Activated CD4-positive, alpha-beta memory T cell treated with anti-CD3 and anti-CD28 coated beads for 36 hours (primary cell): ENCODE measurements around the gene DCLK2. TPM values are rescaled to one million over a fixed set of nuclear protein-coding genes. Genes with fewer than 3 reads are reported as not detected.
"Not testable (repeated sequence)": the region's sequence is repeated elsewhere in the genome, so short reads cannot be mapped to it uniquely, and the experiment has no call there.

Source experiments
- CTCF ChIA-PET: fragments of 350-600 bp; sonication (Branson Sonifier 250); formaldehyde crosslinking; loops from one replicate; lab custom pipeline; 2021; ENCODE audit warnings: antibody characterized with exemption, inconsistent platforms; lab: Charles Lee
- POLR2A ChIA-PET: fragments of 350-600 bp; sonication (Branson Sonifier 250); formaldehyde crosslinking; loops from one replicate; lab custom pipeline; 2021; ENCODE audit warnings: antibody characterized with exemption; lab: Charles Lee
- DNase-seq: peaks from one replicate; pipeline ENCODE4 v3.0.0-alpha.2; 2020
- H3K27ac Mint-ChIP-seq: one replicate; pipeline ENCODE4 v1.8.0; 2021; ENCODE audit warnings: mixed read lengths
- H3K27me3 Mint-ChIP-seq: one replicate; pipeline ENCODE4 v1.8.0; 2021; ENCODE audit warnings: mixed read lengths
- H3K36me3 Mint-ChIP-seq: one replicate; pipeline ENCODE4 v1.8.0; 2021; ENCODE audit warnings: mixed read lengths
- H3K4me1 Mint-ChIP-seq: one replicate; pipeline ENCODE4 v1.8.0; 2021; ENCODE audit warnings: low read depth, mixed read lengths
- H3K4me3 Mint-ChIP-seq: one replicate; pipeline ENCODE4 v1.8.0; 2021; ENCODE audit warnings: mild to moderate bottlenecking, mixed read lengths
- H3K9me3 Mint-ChIP-seq: one replicate; pipeline ENCODE4 v1.8.0; 2021; ENCODE audit warnings: mixed read lengths
- intact Hi-C: fragments of 100-400 bp; cut with micrococcal nuclease; formaldehyde crosslinking; loops from one replicate; pipeline ENCODE4 v1.15.1; 2023
- total RNA-seq, 2 experiments: library from RNA; stranded (reverse); gene quantifications; one replicate each; pipeline ENCODE4 v1.2.3, GENCODE V29; 2021

DCLK2 gene
- total RNA-seq, 2 experiments from 2014 or later, result not detected

DNA sequence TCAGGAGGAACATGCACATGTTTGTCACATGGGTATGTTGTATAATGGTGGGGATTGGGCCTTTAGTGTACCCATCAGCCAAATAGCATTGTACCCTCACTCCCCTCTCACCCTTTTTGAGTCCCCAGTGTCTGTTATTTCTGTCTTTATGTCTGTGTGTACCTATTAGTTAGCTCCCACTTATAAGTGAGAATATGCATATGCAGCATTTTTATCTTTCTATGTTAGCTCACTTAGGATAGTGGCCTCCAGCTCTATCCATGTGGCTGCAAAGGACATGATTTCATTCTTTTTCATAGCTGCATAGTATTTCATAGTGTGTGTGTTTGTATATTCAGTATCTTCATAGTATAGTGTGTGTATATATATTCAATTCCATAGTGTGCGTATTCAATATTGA, 64.6 kb downstream of the DCLK2 start:
- Mint-ChIP-seq H3K9me3 (peaks cover 6% of the 10 kb centered on the region), H3K27me3 (peaks cover 4% of the 10 kb centered on the region), H3K36me3 (no peaks in the 10 kb centered on the region), H3K27ac (no peak overlapping the region), H3K4me3 (no peak overlapping the region), H3K4me1 (peaks cover 8% of the 10 kb centered on the region)
- no peak for DNase-seq
- intact Hi-C loops, result loop anchor here (5.0 kb wide), 1 partner anchor 66 kb away; the partner anchor contains the start of gene DCLK2
- CTCF ChIA-PET, result no interaction called here
- POLR2A ChIA-PET, result no interaction called here

DNA sequence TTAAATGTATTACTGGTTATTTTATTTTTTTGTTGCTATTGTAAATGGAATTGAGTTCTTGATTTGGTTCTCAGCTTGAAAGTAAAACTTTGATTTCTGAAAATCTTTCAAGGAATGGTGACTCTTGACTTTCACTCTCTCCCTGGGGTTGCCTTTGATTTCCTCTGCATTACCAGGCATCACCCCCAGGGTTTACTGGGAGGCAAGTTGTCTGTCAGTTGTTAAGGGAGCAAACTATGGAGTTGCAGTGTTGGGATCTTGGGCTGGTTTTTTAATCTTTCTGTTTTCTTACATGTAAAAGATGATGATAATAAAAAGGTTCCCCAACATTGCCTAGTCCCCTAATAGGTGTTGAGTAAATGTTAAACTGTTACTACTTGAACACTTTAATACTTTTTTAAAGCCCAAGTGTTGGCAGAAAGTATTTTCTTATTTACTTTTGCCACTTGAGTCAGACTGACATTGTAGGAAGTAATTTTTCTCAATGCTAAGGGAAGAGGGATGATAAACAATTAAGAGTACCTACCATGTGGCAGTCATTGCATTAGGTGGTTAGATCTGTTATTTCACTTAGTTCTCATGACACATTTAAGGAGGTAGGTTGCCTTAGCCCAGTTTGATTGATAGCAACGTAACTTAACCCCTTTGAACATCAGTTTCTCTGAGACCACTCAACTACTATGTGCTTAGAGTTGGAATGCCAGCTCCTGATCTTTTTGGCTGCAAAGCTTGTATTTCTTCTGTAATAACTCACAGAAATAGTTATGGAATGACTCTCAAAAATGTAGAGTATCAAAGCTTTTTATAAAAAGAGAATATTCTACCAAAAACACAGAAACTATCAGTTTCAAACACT, 67.1 kb downstream of the DCLK2 start:
- H3K4me3 Mint-ChIP-seq, result no peak overlapping the region
- no peak overlapping the region for H3K27ac Mint-ChIP-seq
- ChIA-PET CTCF (interaction anchor here (0.9 kb wide), 1 partner anchor 9 kb away, joined by 3 read pairs; no protein-coding TSS in a partner anchor), POLR2A (no interaction called here)
- peaks cover 8% of the 10 kb centered on the region for H3K27me3 Mint-ChIP-seq
- no peak for DNase-seq
- intact Hi-C loops, result no loop called here
- peaks cover 8% of the 10 kb centered on the region for H3K4me1 Mint-ChIP-seq
- H3K36me3 Mint-ChIP-seq, result no peaks in the 10 kb centered on the region
- H3K9me3 Mint-ChIP-seq, result peaks cover 6% of the 10 kb centered on the region

DNA sequence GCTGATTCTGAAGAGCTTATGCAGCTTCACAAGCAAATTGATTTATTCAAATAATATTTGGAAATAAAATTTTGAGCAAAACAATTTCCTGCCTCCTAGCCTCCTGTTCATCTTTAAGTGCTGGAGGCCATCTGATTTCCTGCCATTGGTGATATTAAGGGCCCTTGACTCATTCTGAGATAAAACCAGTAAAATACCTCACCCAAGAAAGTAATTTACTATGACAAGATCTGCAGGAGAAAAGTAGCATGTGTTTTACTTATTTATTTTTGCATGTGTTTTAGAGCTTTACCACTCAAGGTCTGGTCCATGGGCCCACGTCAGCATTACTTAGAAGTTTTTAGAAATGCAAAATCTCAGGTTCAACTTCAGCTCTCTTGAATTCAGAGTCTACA, 67.7 kb downstream of the DCLK2 start:
- ChIA-PET CTCF (interaction anchor here (0.9 kb wide), 1 partner anchor 9 kb away, joined by 3 read pairs; no protein-coding TSS in a partner anchor), POLR2A (no interaction called here)
- Mint-ChIP-seq H3K9me3 (peaks cover 6% of the 10 kb centered on the region), H3K4me1 (peaks cover 6% of the 10 kb centered on the region), H3K27me3 (peaks cover 8% of the 10 kb centered on the region), H3K27ac (no peak overlapping the region), H3K36me3 (no peaks in the 10 kb centered on the region), H3K4me3 (no peak overlapping the region)
- intact Hi-C loops, result no loop called here
- no peak for DNase-seq

DNA sequence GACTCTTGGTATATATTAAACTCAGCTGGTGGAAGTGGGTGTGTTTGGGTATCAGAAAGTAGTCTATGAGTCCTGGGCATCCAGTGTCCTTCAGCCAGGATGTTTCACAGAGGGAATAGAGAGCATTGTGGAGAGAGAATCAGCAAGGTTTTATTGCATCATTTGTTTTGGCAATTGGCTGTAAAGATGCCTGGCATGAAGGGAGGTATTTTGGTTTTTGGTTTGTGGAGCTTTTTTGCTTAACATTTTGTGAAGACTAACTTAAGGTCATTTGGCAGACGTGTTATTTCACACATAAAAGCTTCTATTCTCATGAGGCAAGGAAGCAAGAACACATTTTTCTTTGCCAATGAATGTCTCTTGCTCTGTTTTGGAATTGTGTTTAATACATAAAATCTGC, 71.1 kb downstream of the DCLK2 start:
- CTCF ChIA-PET, result no interaction called here
- no peak overlapping the region for H3K4me3 Mint-ChIP-seq
- no peaks in the 10 kb centered on the region for H3K36me3 Mint-ChIP-seq
- no peaks in the 10 kb centered on the region for H3K4me1 Mint-ChIP-seq
- intact Hi-C loops, result no loop called here
- peaks cover 8% of the 10 kb centered on the region for H3K27me3 Mint-ChIP-seq
- DNase-seq, result no peak
- H3K9me3 Mint-ChIP-seq, result no peaks in the 10 kb centered on the region
- POLR2A ChIA-PET, result no interaction called here
- H3K27ac Mint-ChIP-seq, result no peak overlapping the region

DNA sequence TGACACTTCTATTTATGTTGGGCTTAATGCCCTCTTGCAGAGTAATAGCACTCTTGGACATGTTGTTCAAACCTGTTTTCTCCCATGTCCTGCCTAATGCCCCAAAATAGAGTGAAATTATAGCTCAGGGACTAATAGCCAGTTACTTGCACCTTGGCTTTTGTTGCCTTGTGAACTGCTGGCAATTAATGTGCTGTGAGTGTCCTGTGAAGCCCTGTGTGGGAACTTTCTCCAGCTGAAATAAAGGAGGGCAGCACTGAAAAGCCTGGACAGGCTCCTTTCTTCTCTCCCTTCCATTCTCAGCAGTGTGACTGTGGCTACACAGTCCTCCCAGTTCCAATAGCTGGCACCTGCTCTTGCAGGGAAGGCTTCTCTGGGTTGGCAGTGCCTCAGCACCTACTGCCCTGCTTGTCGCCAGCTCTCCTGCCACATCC, 72.4 kb downstream of the DCLK2 start:
- no peak for DNase-seq
- intact Hi-C loops, result no loop called here
- no peak overlapping the region for H3K4me3 Mint-ChIP-seq
- no peak overlapping the region for H3K27ac Mint-ChIP-seq
- H3K27me3 Mint-ChIP-seq, result peaks cover 10% of the 10 kb centered on the region
- no peaks in the 10 kb centered on the region for H3K9me3 Mint-ChIP-seq
- H3K36me3 Mint-ChIP-seq, result no peaks in the 10 kb centered on the region
- CTCF ChIA-PET, result no interaction called here
- H3K4me1 Mint-ChIP-seq, result no peaks in the 10 kb centered on the region
- POLR2A ChIA-PET, result no interaction called here

DNA sequence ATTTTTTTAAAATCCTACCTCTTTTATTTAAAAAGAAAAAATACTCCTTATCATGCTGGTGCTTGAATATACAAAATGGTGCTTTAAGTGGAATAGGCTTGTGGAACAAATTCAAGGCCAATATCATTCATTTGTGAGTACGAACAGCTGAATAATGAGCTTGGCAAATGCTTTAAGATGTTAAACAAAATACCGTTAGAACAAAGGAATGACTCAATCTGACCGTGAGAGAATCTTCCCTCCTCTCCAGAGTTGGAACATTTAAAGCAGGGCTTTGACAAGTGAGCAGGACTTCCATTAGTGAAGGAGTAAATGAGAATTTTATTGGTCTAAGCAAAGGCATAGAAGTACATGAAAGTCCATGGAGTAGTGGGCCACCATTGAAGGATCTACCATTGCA, 74.5 kb downstream of the DCLK2 start:
- Mint-ChIP-seq H3K36me3 (no peaks in the 10 kb centered on the region), H3K27ac (no peak overlapping the region), H3K9me3 (no peaks in the 10 kb centered on the region), H3K27me3 (peaks cover 6% of the 10 kb centered on the region), H3K4me1 (no peaks in the 10 kb centered on the region), H3K4me3 (no peak overlapping the region)
- ChIA-PET CTCF (no interaction called here), POLR2A (no interaction called here)
- intact Hi-C loops, result no loop called here
- DNase-seq, result no peak

DNA sequence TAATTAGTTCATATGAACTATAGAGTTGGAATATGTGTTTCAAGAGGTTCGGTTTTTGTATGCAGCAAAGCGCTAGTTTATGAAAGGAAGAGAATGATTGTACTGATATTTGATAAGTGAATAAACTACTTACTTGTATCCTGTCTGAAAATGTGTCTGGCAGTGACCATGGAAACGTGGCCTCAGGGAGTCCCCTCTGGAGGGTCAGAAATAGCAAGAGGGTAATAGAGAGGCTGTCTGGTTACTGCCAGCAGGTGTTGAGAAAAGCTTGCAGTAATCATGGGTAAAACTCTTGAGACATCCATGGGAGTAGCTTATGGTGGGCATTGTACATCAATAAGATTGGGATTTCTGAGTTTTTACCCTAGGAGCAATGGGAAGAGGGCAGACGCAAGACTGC, 77.1 kb downstream of the DCLK2 start:
- Mint-ChIP-seq H3K9me3 (no peaks in the 10 kb centered on the region), H3K36me3 (no peaks in the 10 kb centered on the region), H3K4me3 (no peak overlapping the region), H3K27me3 (peaks cover 2% of the 10 kb centered on the region), H3K4me1 (no peaks in the 10 kb centered on the region), H3K27ac (no peak overlapping the region)
- ChIA-PET CTCF (interaction anchor here (0.9 kb wide), 1 partner anchor 9 kb away, joined by 3 read pairs; no protein-coding TSS in a partner anchor), POLR2A (no interaction called here)
- no peak for DNase-seq
- intact Hi-C loops, result no loop called here

DNA sequence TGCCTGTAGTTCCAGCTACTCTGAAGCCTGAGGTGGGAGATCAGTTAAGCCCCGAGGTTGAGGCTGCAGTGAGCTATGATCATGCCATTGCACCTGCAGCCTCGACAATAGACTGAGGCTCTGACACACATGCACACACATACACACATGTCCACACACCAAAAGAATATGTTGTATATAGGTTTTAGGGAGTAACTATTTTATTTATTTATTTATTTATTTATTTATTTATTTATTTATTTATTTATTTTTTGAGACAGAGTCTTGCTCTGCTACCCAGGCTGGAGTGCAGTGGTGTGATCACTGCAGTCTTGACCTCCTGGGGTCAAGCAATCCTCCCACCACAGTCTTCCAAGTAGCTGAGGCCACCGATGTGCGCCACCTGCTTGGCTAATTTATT, 78.3 kb downstream of the DCLK2 start:
- POLR2A ChIA-PET, result no interaction called here
- DNase-seq, result no peak
- Mint-ChIP-seq H3K36me3 (no peaks in the 10 kb centered on the region), H3K27ac (no peak overlapping the region), H3K4me3 (no peak overlapping the region), H3K27me3 (peaks cover 2% of the 10 kb centered on the region), H3K9me3 (no peaks in the 10 kb centered on the region), H3K4me1 (no peaks in the 10 kb centered on the region)
- CTCF ChIA-PET, result no interaction called here
- intact Hi-C loops, result no loop called here

DNA sequence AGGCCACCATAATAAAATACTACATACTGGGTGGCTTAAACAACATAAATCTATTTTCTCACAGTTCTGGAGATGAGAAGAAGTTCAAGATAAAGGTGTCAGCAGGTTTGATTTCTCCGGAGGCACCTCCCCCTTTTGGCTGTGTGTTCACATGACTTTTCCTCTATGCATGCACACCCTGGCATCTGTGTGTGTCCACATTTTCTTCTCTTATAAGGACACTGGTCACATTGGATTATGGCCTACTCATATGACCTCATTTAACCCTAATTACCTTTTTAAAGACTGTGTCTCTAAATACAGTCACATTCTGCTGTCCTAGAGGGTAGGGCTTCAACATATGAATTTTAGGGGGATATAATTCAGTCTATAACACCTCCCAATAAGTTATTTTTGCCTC, 79.8 kb downstream of the DCLK2 start:
- intact Hi-C loops, result no loop called here
- no peak for DNase-seq
- no peaks in the 10 kb centered on the region for H3K9me3 Mint-ChIP-seq
- no peaks in the 10 kb centered on the region for H3K36me3 Mint-ChIP-seq
- H3K4me3 Mint-ChIP-seq, result no peak overlapping the region
- H3K4me1 Mint-ChIP-seq, result no peaks in the 10 kb centered on the region
- ChIA-PET CTCF (no interaction called here), POLR2A (no interaction called here)
- H3K27ac Mint-ChIP-seq, result no peak overlapping the region
- peaks cover 2% of the 10 kb centered on the region for H3K27me3 Mint-ChIP-seq

DNA sequence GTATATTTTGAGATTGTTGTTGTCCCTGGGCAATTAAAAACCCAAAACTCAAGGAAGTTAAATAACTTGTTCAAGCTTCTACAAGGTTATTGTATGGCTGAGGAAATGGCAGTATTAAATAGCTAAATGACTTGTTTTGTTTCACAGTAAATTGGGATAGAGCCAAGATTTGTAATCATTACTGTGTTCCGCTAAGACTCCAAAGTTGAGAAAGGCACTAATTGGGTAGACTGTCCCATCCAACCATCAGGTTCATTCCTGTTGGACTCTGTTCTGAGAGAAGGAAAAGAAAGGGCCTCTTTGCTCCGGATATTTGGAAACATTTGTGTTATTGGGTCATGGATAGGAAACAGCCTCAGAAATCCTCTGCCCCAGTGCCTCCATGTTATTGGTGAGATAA, 82.2 kb downstream of the DCLK2 start:
- Mint-ChIP-seq H3K27me3 (no peaks in the 10 kb centered on the region), H3K9me3 (no peaks in the 10 kb centered on the region), H3K4me1 (no peaks in the 10 kb centered on the region), H3K27ac (no peak overlapping the region), H3K36me3 (no peaks in the 10 kb centered on the region), H3K4me3 (no peak overlapping the region)
- POLR2A ChIA-PET, result no interaction called here
- intact Hi-C loops, result no loop called here
- DNase-seq, result no peak
- CTCF ChIA-PET, result no interaction called here

DNA sequence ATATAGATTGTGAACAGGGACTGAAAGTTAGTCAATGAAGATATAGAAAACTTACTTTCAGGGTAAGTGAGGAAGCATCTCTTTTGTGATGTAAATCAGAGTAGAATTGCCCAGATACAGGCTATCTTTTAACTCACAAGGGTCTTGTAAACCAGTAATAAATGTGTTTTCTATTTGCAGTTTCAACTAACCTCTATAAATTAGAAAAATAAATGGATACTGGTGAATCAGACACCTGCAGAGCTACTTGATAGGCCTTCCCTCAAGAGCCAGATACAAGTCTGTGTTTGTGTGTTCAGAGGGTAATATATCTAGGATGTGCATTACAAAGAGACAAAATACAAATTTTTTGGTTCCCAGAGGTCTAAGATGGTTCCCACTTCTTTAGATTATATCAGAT, 82.9 kb downstream of the DCLK2 start:
- Mint-ChIP-seq H3K36me3 (no peaks in the 10 kb centered on the region), H3K4me3 (no peak overlapping the region), H3K9me3 (no peaks in the 10 kb centered on the region), H3K27me3 (no peaks in the 10 kb centered on the region), H3K4me1 (no peaks in the 10 kb centered on the region), H3K27ac (no peak overlapping the region)
- intact Hi-C loops, result no loop called here
- CTCF ChIA-PET, result no interaction called here
- POLR2A ChIA-PET, result no interaction called here
- no peak for DNase-seq

DNA sequence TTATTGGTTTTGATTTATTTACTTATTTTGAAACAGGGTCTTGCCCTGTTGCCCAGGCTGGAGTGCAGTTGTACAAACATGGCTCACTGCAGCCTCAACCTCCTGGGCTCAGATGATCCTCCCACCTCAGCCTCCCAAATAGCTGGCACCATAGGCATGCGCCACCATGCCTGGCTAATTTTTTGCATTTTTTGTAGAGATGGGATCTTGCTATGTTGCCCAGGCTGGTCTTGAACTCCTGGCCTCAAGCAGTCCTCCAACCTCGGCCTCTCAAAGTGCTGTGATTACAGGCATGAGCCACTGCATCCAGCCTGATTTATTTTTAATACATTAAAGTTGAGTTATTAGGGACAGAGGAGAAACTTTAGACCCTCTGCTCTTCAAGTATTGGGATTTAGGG, 83.8 kb downstream of the DCLK2 start:
- H3K9me3 Mint-ChIP-seq, intact Hi-C loops, H3K27me3 Mint-ChIP-seq, H3K4me3 Mint-ChIP-seq, H3K27ac Mint-ChIP-seq, H3K4me1 Mint-ChIP-seq, POLR2A ChIA-PET, DNase-seq, CTCF ChIA-PET, H3K36me3 Mint-ChIP-seq: not testable (repeated sequence)

DNA sequence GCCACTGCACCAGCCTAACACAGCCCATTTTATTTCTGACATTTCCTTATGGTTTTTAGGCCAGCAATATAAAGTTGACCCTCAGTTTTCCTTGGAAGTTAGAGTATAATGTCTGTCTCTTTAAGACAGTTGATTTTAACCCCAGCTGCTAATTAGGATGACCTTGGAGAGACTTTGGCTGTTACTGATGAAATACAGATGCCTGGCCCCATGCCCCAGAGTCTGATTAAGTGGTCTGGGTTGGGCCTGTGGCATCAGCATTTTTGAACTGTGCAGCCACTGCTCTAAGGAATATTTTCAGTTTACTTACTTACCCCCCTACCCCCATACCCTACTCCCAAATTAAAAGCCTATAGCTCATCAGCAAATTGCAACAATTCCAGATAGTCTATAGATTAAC, 85.8 kb downstream of the DCLK2 start:
- H3K36me3 Mint-ChIP-seq, result no peaks in the 10 kb centered on the region
- H3K4me3 Mint-ChIP-seq, result no peak overlapping the region
- CTCF ChIA-PET, result interaction anchor here (0.6 to 1.2 kb wide), 2 partner anchors 79 to 1204 kb away, joined by 3 read pairs; no protein-coding TSS in a partner anchor
- POLR2A ChIA-PET, result no interaction called here
- H3K4me1 Mint-ChIP-seq, result no peaks in the 10 kb centered on the region
- no peaks in the 10 kb centered on the region for H3K27me3 Mint-ChIP-seq
- intact Hi-C loops, result no loop called here
- no peak for DNase-seq
- H3K9me3 Mint-ChIP-seq, result no peaks in the 10 kb centered on the region
- H3K27ac Mint-ChIP-seq, result no peak overlapping the region
